ENCODE results near the gene MTTP. TPM values are rescaled to one million over a fixed set of nuclear protein-coding genes. Genes with fewer than 3 reads are reported as not detected.
A peak's percentile ranks its signal among the peaks of the same experiment; 100 is the strongest.

The MTTP gene
- total and polyA plus RNA-seq, 2 experiments from 2014 or later = 0.08 to 0.14 TPM

GRCh38 chr4:99642725-99643489 lies 68.3 kb downstream of the MTTP start (continued):
- TF ChIP-seq, protein P1, sequence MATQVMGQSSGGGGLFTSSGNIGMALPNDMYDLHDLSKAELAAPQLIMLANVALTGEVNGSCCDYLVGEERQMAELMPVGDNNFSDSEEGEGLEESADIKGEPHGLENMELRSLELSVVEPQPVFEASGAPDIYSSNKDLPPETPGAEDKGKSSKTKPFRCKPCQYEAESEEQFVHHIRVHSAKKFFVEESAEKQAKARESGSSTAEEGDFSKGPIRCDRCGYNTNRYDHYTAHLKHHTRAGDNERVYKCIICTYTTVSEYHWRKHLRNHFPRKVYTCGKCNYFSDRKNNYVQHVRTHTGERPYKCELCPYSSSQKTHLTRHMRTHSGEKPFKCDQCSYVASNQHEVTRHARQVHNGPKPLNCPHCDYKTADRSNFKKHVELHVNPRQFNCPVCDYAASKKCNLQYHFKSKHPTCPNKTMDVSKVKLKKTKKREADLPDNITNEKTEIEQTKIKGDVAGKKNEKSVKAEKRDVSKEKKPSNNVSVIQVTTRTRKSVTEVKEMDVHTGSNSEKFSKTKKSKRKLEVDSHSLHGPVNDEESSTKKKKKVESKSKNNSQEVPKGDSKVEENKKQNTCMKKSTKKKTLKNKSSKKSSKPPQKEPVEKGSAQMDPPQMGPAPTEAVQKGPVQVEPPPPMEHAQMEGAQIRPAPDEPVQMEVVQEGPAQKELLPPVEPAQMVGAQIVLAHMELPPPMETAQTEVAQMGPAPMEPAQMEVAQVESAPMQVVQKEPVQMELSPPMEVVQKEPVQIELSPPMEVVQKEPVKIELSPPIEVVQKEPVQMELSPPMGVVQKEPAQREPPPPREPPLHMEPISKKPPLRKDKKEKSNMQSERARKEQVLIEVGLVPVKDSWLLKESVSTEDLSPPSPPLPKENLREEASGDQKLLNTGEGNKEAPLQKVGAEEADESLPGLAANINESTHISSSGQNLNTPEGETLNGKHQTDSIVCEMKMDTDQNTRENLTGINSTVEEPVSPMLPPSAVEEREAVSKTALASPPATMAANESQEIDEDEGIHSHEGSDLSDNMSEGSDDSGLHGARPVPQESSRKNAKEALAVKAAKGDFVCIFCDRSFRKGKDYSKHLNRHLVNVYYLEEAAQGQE (IDR thresholded peaks at IDR 0.05; ENCODE audit: unreplicated experiment) = no peak
- no peak for TF ChIP-seq ETS1 (IDR thresholded peaks at IDR 0.05)
- TF ChIP-seq STAT1 (IDR thresholded peaks at IDR 0.05; ENCODE audit: unreplicated experiment) = no peak
- no peak for TF ChIP-seq EZH2 (IDR thresholded peaks at IDR 0.05; ENCODE audit: low read depth, unreplicated experiment)
- no peak for TF ChIP-seq CREB1 (CRISPR knock-in tag; IDR thresholded peaks at IDR 0.05; ENCODE audit: low read depth)
- TF ChIP-seq EZH2phosphoT487 (IDR thresholded peaks at IDR 0.05; ENCODE audit: unreplicated experiment) = no peak
- no peak for TF ChIP-seq JUNB (IDR thresholded peaks at IDR 0.05; ENCODE audit: unreplicated experiment)
- TF ChIP-seq CTCF (conservative IDR thresholded peaks at IDR 0.05; ENCODE audit: low read depth in 2 of 2) = no peak
- TF ChIP-seq NANOG (IDR thresholded peaks at IDR 0.05; ENCODE audit: borderline replicate concordance) = no peak

DNA sequence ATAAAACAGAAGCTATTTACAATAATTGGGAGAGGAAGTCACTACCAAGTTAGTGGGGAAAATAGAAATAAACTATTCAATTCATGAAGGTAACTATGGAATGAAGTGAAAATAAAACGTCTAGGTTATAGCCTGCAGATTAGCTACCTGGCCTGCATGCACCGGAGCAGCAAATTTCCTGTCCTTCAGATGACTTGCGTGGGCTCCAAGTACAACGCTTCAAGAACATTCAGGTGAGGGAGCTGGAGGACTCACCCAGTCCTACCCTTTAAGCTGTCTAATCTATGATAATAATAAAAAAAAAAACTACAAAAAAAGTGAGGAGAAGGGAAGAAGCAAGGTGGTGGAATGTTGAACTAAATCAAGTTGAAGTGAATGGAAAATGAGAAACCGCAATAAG lies 69.8 kb downstream of the MTTP start:
- H2AFZ ChIP-seq = no peak overlapping the region
- no peaks in the 10 kb centered on the region for H3K36me3 Mint-ChIP-seq (ENCODE audit: low read depth)
- peaks cover 41% of the 10 kb centered on the region for H3K27me3 Mint-ChIP-seq (ENCODE audit: insufficient read depth, low read depth, poor library complexity)
- H3F3A ChIP-seq (replicated peaks; ENCODE audit: low read depth) = no peaks in the 10 kb centered on the region
- peaks cover 51% of the 10 kb centered on the region for H3K4me1 Mint-ChIP-seq
- H3K79me2 ChIP-seq (replicated peaks; ENCODE audit: insufficient read depth) = no peaks in the 10 kb centered on the region
- no peak for DNase-seq (ENCODE audit: low spot score)
- H4K20me1 ChIP-seq (replicated peaks; ENCODE audit: insufficient read depth) = no peaks in the 10 kb centered on the region
- H3K27ac Mint-ChIP-seq = no peak overlapping the region
- H3K4me1 ChIP-seq (ENCODE audit: insufficient read depth) = peaks cover 24% of the 10 kb centered on the region
- peak overlapping the region; percentile 19; the same call in 1 of the 2 replicates for H3K4me3 ChIP-seq
- peak overlapping the region; percentile 59 for H3K4me2 ChIP-seq
- 0 out of 2 replicates have a peak overlapping the region, but pooled peaks have one; percentile 14 for H3K27ac ChIP-seq (ENCODE audit: low read depth)
- H3K36me3 ChIP-seq (ENCODE audit: insufficient read depth) = no peaks in the 10 kb centered on the region
- ATAC-seq = 0 out of 3 replicates have a peak, but pooled peaks have one; percentile 12
- H3K9me2 ChIP-seq (ENCODE audit: insufficient read depth) = no peaks in the 10 kb centered on the region
- H3K9me3 Mint-ChIP-seq = no peaks in the 10 kb centered on the region
- peak overlapping the region; percentile 28 for H3K4me3 Mint-ChIP-seq
- H3K27me3 ChIP-seq (ENCODE audit: insufficient read depth) = peaks cover 11% of the 10 kb centered on the region; the same call in 1 of the 2 replicates
- TF ChIP-seq ETS1 (IDR thresholded peaks at IDR 0.05) (no peak), STAT1 (IDR thresholded peaks at IDR 0.05; ENCODE audit: unreplicated experiment) (no peak), CREB1 (CRISPR knock-in tag; IDR thresholded peaks at IDR 0.05; ENCODE audit: low read depth) (no peak), ZNF331 (CRISPR knock-in tag; IDR thresholded peaks at IDR 0.05; ENCODE audit: low read depth) (no peak), NANOG (IDR thresholded peaks at IDR 0.05; ENCODE audit: borderline replicate concordance) (no peak), ZNF114 (CRISPR knock-in tag; IDR thresholded peaks at IDR 0.05) (no peak), POLR2AphosphoS5 (IDR thresholded peaks at IDR 0.05; ENCODE audit: low read depth) (no peak), EZH2phosphoT487 (IDR thresholded peaks at IDR 0.05; ENCODE audit: unreplicated experiment) (no peak), CTCF (conservative IDR thresholded peaks at IDR 0.05; ENCODE audit: low read depth in 2 of 2) (no peak), JUNB (IDR thresholded peaks at IDR 0.05; ENCODE audit: unreplicated experiment) (no peak)
